KMS-11 (cell line): Measurements from ENCODE around the gene TANGO2.
"Not testable (repeated sequence)": the region's sequence is repeated elsewhere in the genome, so short reads cannot be mapped to it uniquely, and the experiment has no call there.

Experiments
- H2AFZ ChIP-seq: fragments of 200-600 bp; sonication (generic); 2 replicates; pipeline ENCODE4 v1.6.1; 2016; ENCODE audit warnings: antibody characterized with exemption, mixed run types, low read depth
- H3K27ac ChIP-seq: fragments of 200-600 bp; sonication (generic); 2 replicates; pipeline ENCODE4 v1.6.1; 2016; ENCODE audit warnings: mild to moderate bottlenecking, mixed run types
- H3K27me3 ChIP-seq: fragments of 200-600 bp; sonication (generic); 2 replicates; pipeline ENCODE4 v1.6.1; 2017; ENCODE audit warnings: mild to moderate bottlenecking, low read depth, mixed run types, moderate library complexity; ENCODE audit not compliant: insufficient read depth
- H3K36me3 ChIP-seq: fragments of 200-600 bp; sonication (generic); 2 replicates; pipeline ENCODE4 v1.6.1; 2017; ENCODE audit warnings: mild to moderate bottlenecking, mixed run types; ENCODE audit not compliant: insufficient read depth
- H3K4me1 ChIP-seq: fragments of 200-600 bp; sonication (generic); 2 replicates; pipeline ENCODE4 v1.6.1; 2016; ENCODE audit warnings: mild to moderate bottlenecking, low read depth, mixed run types; ENCODE audit not compliant: poor library complexity, severe bottlenecking
- H3K4me2 ChIP-seq: fragments of 200-600 bp; sonication (generic); 2 replicates; pipeline ENCODE4 v1.7.0; 2016; ENCODE audit warnings: mild to moderate bottlenecking, mixed run types
- H3K4me3 ChIP-seq: fragments of 200-600 bp; sonication (generic); IDR thresholded peaks from 2 replicates; pipeline ENCODE4 v1.6.1; 2017; ENCODE audit warnings: low read depth, low read length, mixed read lengths; ENCODE audit not compliant: insufficient read depth
- H3K79me2 ChIP-seq: fragments of 200-600 bp; sonication (generic); 2 replicates; pipeline ENCODE4 v1.6.1; 2016; ENCODE audit warnings: low read depth, mixed run types; ENCODE audit not compliant: insufficient read depth
- H3K9ac ChIP-seq: fragments of 200-600 bp; sonication (generic); 2 replicates; pipeline ENCODE4 v1.6.1; 2016; ENCODE audit warnings: mild to moderate bottlenecking, mixed run types
- H4K20me1 ChIP-seq: fragments of 200-600 bp; sonication (generic); 2 replicates; pipeline ENCODE4 v1.6.1; 2016; ENCODE audit warnings: mild to moderate bottlenecking, mixed run types; ENCODE audit not compliant: insufficient read depth
- CTCF ChIP-seq: fragments of 200-600 bp; sonication (generic); conservative IDR thresholded peaks from 2 replicates; pipeline ENCODE4 v1.6.1; 2017; ENCODE audit warnings: low read depth, mild to moderate bottlenecking, antibody characterized with exemption, low read length, moderate library complexity, mixed read lengths

Gene TANGO2

GRCh38 chr22:20064545-20065262 is 43.8 kb downstream of the TANGO2 start:
- Histone ChIP-seq H3K4me1 (no peaks in the 10 kb centered on the region), H3K79me2 (no peaks in the 10 kb centered on the region), H4K20me1 (no peaks in the 10 kb centered on the region), H3K4me3 (no peak overlapping the region), H3K4me2 (no peak overlapping the region), H3K36me3 (no peaks in the 10 kb centered on the region), H3K27ac (no peak overlapping the region), H3K27me3 (no peaks in the 10 kb centered on the region), H3K9ac (no peak overlapping the region), H2AFZ (no peak overlapping the region)
- TF ChIP-seq CTCF, result no peak

GRCh38 chr22:20065896-20066616 is 45.1 kb downstream of the TANGO2 start:
- Histone ChIP-seq H3K4me3 (no peak overlapping the region), H3K4me2 (no peak overlapping the region), H3K4me1 (no peaks in the 10 kb centered on the region), H3K27me3 (no peaks in the 10 kb centered on the region), H4K20me1 (no peaks in the 10 kb centered on the region), H2AFZ (no peak overlapping the region), H3K27ac (no peak overlapping the region), H3K9ac (no peak overlapping the region), H3K79me2 (no peaks in the 10 kb centered on the region), H3K36me3 (no peaks in the 10 kb centered on the region)
- TF ChIP-seq CTCF, result no peak

GRCh38 chr22:20066617-20067383 is 45.9 kb downstream of the TANGO2 start:
- H2AFZ ChIP-seq, result no peak overlapping the region
- no peaks in the 10 kb centered on the region for H3K4me1 ChIP-seq
- no peak overlapping the region for H3K4me2 ChIP-seq
- no peaks in the 10 kb centered on the region for H3K79me2 ChIP-seq
- H3K36me3 ChIP-seq, result no peaks in the 10 kb centered on the region
- no peak for TF ChIP-seq CTCF
- no peak overlapping the region for H3K27ac ChIP-seq
- H3K9ac ChIP-seq, result no peak overlapping the region
- no peaks in the 10 kb centered on the region for H4K20me1 ChIP-seq
- H3K27me3 ChIP-seq, result no peaks in the 10 kb centered on the region
- H3K4me3 ChIP-seq, result no peak overlapping the region

GRCh38 chr22:20067384-20067682 is 46.4 kb downstream of the TANGO2 start:
- not testable (repeated sequence) for H3K36me3 ChIP-seq, H2AFZ ChIP-seq, H3K79me2 ChIP-seq, H3K4me1 ChIP-seq, H3K4me2 ChIP-seq, H4K20me1 ChIP-seq, H3K27ac ChIP-seq, H3K9ac ChIP-seq, H3K27me3 ChIP-seq, H3K4me3 ChIP-seq
